IPS-18a (cell line): ENCODE data around the gene GNAI3.
A peak's percentile ranks its signal among the peaks of the same experiment; 100 is the strongest.

ENCODE experiments used
- H3K27ac ChIP-seq: one replicate; pipeline ENCODE4 v1.5.1; 2013; ENCODE audit warnings: low read length
- H3K27me3 ChIP-seq: one replicate; pipeline ENCODE4 v1.6.1; 2013; ENCODE audit warnings: mild to moderate bottlenecking, low read length; ENCODE audit not compliant: control insufficient read depth, insufficient read depth
- H3K36me3 ChIP-seq: one replicate; pipeline ENCODE4 v1.6.1; 2013; ENCODE audit warnings: low read depth, low read length; ENCODE audit not compliant: control insufficient read depth
- H3K4me1 ChIP-seq: one replicate; pipeline ENCODE4 v1.6.1; 2013; ENCODE audit warnings: low read depth, low read length; ENCODE audit not compliant: control insufficient read depth
- H3K4me3 ChIP-seq: one replicate; pipeline ENCODE4 v1.5.1; 2013; ENCODE audit warnings: low read length
- H3K9ac ChIP-seq: one replicate; pipeline ENCODE4 v1.6.1; 2013; ENCODE audit warnings: mild to moderate bottlenecking, low read length, moderate library complexity
- H3K9me3 ChIP-seq: one replicate; pipeline ENCODE4 v1.6.1; 2013; ENCODE audit warnings: low read depth, low read length; ENCODE audit not compliant: control insufficient read depth

Gene GNAI3

GRCh38 chr1:109548321-109549267 lies at the start of gene GNAI3:
GNAI3 (plus strand) TSS chr1:109548615; CDS start chr1:109548721, 106 bp downstream.
- peak within 1 kb of the TSS; percentile 81 for H3K4me3 ChIP-seq
- peak within 1 kb of the TSS; percentile 9 for H3K27ac ChIP-seq
- H3K27me3 ChIP-seq, result no peaks in the 10 kb centered on the region

GRCh38 chr1:109499081-109499480 lies 49.3 kb upstream of the GNAI3 start:
- no peak overlapping the region for H3K9ac ChIP-seq
- H3K36me3 ChIP-seq, result no peaks in the 10 kb centered on the region
- H3K27me3 ChIP-seq, result no peaks in the 10 kb centered on the region
- H3K9me3 ChIP-seq, result no peaks in the 10 kb centered on the region
- H3K4me3 ChIP-seq, result no peak overlapping the region
- H3K4me1 ChIP-seq, result peaks cover 9% of the 10 kb centered on the region
- no peak overlapping the region for H3K27ac ChIP-seq

More at GRCh38 chr1:109548321-109549267, at the start of gene GNAI3:
- peaks cover 17% of the 10 kb centered on the region for H3K4me1 ChIP-seq
- H3K9me3 ChIP-seq, result no peaks in the 10 kb centered on the region
- H3K9ac ChIP-seq, result peak within 1 kb of the TSS; percentile 78
- H3K36me3 ChIP-seq, result no peaks in the 10 kb centered on the region

GRCh38 chr1:109499661-109500536 lies 48.5 kb upstream of the GNAI3 start:
- no peaks in the 10 kb centered on the region for H3K27me3 ChIP-seq
- no peaks in the 10 kb centered on the region for H3K9me3 ChIP-seq
- no peak overlapping the region for H3K27ac ChIP-seq
- peaks cover 9% of the 10 kb centered on the region for H3K4me1 ChIP-seq
- H3K9ac ChIP-seq, result no peak overlapping the region
- H3K36me3 ChIP-seq, result no peaks in the 10 kb centered on the region
- H3K4me3 ChIP-seq, result no peak overlapping the region

GRCh38 chr1:109500941-109501381 lies 47.5 kb upstream of the GNAI3 start:
- Histone ChIP-seq H3K27ac (no peak overlapping the region), H3K9ac (no peak overlapping the region), H3K9me3 (no peaks in the 10 kb centered on the region), H3K4me3 (no peak overlapping the region), H3K36me3 (no peaks in the 10 kb centered on the region), H3K27me3 (no peaks in the 10 kb centered on the region), H3K4me1 (peaks cover 9% of the 10 kb centered on the region)

GRCh38 chr1:109501644-109502363 lies 46.6 kb upstream of the GNAI3 start:
- H3K27me3 ChIP-seq, result no peaks in the 10 kb centered on the region
- no peaks in the 10 kb centered on the region for H3K36me3 ChIP-seq
- H3K9me3 ChIP-seq, result no peaks in the 10 kb centered on the region
- peaks cover 9% of the 10 kb centered on the region for H3K4me1 ChIP-seq
- no peak overlapping the region for H3K27ac ChIP-seq
- no peak overlapping the region for H3K4me3 ChIP-seq
- H3K9ac ChIP-seq, result no peak overlapping the region

- Histone ChIP-seq H3K27ac (no peak overlapping the region), H3K9ac (no peak overlapping the region), H3K4me3 (no peak overlapping the region), H3K36me3 (no peaks in the 10 kb centered on the region), H3K4me1 (peaks cover 9% of the 10 kb centered on the region), H3K27me3 (no peaks in the 10 kb centered on the region), H3K9me3 (no peaks in the 10 kb centered on the region)
These were observed 46.0 kb upstream of the GNAI3 start for GRCh38 chr1:109502364-109502851.

- no peaks in the 10 kb centered on the region for H3K9me3 ChIP-seq
- peaks cover under 1% of the 10 kb centered on the region for H3K4me1 ChIP-seq
- no peak overlapping the region for H3K9ac ChIP-seq
- H3K27ac ChIP-seq, result no peak overlapping the region
- peaks cover 9% of the 10 kb centered on the region for H3K27me3 ChIP-seq
- H3K36me3 ChIP-seq, result no peaks in the 10 kb centered on the region
- H3K4me3 ChIP-seq, result no peak overlapping the region
These were observed 44.5 kb upstream of the GNAI3 start for GRCh38 chr1:109503935-109504334.

- H3K36me3 ChIP-seq, result no peaks in the 10 kb centered on the region
- H3K27me3 ChIP-seq, result peaks cover 15% of the 10 kb centered on the region
- no peak overlapping the region for H3K4me3 ChIP-seq
- H3K27ac ChIP-seq, result no peak overlapping the region
- H3K9ac ChIP-seq, result no peak overlapping the region
- no peaks in the 10 kb centered on the region for H3K4me1 ChIP-seq
- H3K9me3 ChIP-seq, result no peaks in the 10 kb centered on the region
These were observed 43.4 kb upstream of the GNAI3 start for GRCh38 chr1:109504974-109505373.

- Histone ChIP-seq H3K27me3 (peaks cover 35% of the 10 kb centered on the region), H3K4me1 (peaks cover 6% of the 10 kb centered on the region), H3K27ac (no peak overlapping the region), H3K9ac (no peak overlapping the region), H3K4me3 (no peak overlapping the region), H3K36me3 (no peaks in the 10 kb centered on the region), H3K9me3 (no peaks in the 10 kb centered on the region)
These were observed 40.2 kb upstream of the GNAI3 start for GRCh38 chr1:109508001-109508872.

- H3K4me3 ChIP-seq, result peak overlapping the region; percentile 83
- no peak overlapping the region for H3K9ac ChIP-seq
- peaks cover 6% of the 10 kb centered on the region for H3K4me1 ChIP-seq
- H3K9me3 ChIP-seq, result no peaks in the 10 kb centered on the region
- no peak overlapping the region for H3K27ac ChIP-seq
- no peaks in the 10 kb centered on the region for H3K36me3 ChIP-seq
- H3K27me3 ChIP-seq, result peaks cover 35% of the 10 kb centered on the region
These were observed 39.6 kb upstream of the GNAI3 start for GRCh38 chr1:109508873-109509175.
